HG03521 (cell line): ENCODE results near the gene PTPRM.

Experiments
- ATAC-seq: cut with Tn5 transposase; IDR thresholded peaks from one replicate; pipeline ENCODE4 v1.9.1; 2021; ENCODE audit warnings: mild to moderate bottlenecking, moderate library complexity; ENCODE audit not compliant: unreplicated experiment

Gene PTPRM

GRCh38 chr18:7886436-7886835, 319.3 kb downstream of the PTPRM start:
- ATAC-seq, result no peak

GRCh38 chr18:7889515-7889914, 322.4 kb downstream of the PTPRM start:
- no peak for ATAC-seq

DNA sequence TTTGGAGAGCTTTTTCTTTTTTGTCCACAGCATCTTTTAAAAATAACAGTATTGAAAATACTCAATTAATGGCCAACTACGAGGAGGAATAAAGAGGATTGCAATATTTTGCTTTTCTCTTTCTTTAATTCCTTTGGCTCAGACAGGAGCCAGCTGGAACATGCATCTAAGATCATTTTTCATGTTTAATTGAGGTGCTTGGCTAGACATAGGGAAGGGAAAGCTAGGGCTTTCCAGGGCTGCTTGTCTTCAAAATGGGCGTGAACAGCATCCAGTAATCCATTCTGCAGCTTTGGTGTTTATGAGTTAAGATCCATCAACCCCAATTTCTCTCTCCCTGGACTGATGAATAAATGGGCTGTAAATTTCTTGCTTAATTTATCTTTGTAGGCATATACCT, 323.0 kb downstream of the PTPRM start:
- no peak for ATAC-seq

DNA sequence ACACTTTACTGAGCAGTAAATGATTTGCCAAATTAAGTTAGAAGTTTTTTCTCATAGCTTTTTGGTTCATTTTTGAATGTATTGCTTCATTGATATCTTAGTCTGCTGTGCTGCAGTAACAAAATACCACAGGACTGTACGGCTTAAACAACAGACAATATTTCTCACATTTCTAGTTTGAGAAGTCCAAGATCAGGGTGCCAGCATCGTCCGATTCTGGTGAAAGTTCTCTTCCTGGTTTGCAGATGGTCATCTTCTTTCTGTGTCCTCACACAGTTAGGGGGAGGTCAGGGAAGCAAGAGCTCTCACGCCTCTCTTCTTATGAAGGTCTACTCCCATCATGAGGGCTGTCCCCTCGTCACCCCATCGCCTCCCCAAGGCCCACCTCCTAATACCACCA, 325.4 kb downstream of the PTPRM start:
- ATAC-seq, result no peak

- no peak for ATAC-seq
These were observed 327.5 kb downstream of the PTPRM start for GRCh38 chr18:7894592-7894991.

DNA sequence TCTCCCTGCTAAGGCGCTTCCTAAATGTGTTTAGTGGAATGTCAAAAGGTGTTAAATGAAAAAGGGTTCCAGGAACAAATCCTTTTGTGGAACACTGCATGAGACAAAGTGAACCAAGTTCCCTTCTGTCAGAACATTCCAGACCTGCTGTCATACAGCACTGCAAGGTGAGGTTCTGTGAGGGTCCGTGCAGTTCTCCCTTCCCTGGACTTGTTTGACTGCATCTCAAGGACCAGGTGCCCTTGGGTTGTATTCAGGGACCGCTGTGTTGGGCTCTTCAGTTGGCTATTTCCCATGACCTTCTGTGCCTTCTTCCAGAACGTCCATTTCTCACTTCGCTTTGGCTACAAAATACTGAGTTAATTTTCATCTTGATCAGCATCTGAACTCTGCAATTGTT, 328.2 kb downstream of the PTPRM start:
- no peak for ATAC-seq

GRCh38 chr18:7896161-7896560, 329.0 kb downstream of the PTPRM start:
- no peak for ATAC-seq

- no peak for ATAC-seq
These were observed 329.8 kb downstream of the PTPRM start for GRCh38 chr18:7896805-7897518.

DNA sequence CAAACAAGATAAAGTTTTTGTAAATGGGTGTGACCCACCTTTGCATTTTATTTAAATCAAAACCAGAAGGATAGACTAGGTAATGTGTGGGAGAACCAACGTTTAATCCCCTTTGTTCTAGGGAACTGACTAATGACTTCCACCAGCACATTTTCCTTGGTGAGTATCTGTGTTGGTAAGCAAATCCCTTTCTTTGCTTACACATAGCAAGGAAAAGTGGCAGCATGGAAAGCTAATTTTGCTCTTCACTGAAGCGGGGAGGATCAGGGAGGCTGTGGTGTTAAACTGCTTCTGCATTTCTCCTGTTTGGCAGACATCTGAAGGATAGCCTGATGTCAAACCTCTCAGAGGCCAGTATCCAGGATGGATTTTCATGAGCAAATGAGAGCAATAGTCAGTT, 331.1 kb downstream of the PTPRM start:
- ATAC-seq, result no peak

GRCh38 chr18:7899078-7899477, 332.0 kb downstream of the PTPRM start:
- ATAC-seq, result no peak

- no peak for ATAC-seq
These were observed 333.0 kb downstream of the PTPRM start for GRCh38 chr18:7900091-7900490.

DNA sequence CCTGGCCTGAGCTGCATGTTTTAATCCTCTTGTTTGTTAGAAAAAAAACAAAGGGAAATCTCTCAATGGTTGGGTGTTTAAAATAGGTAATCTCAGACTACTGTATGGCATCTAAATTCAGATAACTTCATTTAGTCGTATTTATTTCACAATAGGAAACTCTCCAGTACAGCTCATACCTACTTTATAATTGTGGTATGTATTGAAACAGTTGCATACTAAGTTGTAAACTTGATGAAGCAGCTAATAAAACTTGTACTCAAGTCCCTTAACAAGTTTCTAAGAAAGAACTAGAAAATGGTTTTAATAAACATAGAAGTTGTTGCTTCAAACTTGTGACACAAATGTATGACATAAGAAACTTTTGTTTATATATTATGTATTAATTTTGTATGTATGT, 334.5 kb downstream of the PTPRM start:
- ATAC-seq, result no peak

GRCh38 chr18:7902399-7902839, 335.3 kb downstream of the PTPRM start:
- no peak for ATAC-seq

- ATAC-seq, result no peak
These were observed 337.4 kb downstream of the PTPRM start for GRCh38 chr18:7904529-7904928.

GRCh38 chr18:7908681-7909299, 341.7 kb downstream of the PTPRM start:
- no peak for ATAC-seq

DNA sequence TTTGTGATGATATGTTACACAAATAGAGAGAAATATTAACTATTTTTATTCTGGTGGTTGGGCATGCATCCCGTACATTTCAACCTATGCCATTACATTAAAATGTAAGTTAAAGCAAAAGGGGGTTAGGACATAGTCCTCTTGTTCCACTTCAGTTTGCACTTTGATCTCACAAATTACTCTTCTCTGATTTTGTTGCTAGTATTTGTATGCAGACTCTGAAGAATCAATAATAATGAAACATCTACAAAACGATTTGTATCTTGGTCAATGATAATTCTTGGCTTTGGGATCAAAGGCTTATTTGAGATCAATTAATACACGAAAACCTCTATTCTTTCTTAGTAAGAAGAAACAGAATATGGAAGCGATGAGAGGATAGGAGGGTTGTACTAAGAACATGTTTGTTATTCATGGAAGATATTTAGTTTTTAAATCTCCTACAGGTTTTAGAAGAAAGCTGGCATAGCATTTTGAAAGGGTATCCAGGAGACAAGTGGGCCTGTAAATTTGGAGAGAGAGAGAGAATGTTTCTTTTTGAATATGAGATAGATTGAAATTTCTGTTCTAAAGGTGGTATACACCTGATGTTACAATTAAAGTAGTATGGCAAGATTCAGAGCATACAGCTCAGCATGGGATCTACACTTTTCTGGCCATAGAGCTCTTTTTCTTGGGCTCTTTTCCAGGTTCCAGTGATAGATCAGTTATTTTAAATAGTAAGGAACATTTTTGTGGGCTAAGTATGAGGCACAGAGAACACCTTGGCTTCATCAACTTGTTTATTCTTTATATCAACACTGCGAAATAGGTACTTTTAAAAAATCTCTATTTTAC, 347.9 kb downstream of the PTPRM start:
- no peak for ATAC-seq

DNA sequence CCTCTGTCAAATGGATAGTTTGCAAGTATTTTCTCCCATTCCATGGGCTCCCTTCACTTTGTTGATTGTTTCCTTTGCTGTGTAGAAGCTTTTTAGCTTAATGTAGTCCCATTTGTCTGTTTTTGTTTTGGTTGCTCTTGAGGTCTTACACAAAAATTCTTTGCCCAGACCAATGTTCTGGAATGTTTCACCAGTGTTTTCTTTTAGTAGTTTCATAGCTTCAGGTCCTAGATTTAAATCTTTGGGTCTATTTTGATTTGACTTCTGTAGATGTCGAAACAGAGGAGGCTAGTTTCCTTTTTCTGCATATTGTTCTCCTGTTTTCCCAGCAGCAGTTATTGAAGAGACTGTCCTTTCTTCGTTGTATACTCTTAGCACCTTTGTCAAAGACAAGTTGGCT, 351.6 kb downstream of the PTPRM start:
- ATAC-seq, result no peak

- no peak for ATAC-seq
These were observed 352.4 kb downstream of the PTPRM start for GRCh38 chr18:7919565-7919964.

- ATAC-seq, result no peak
These were observed 354.9 kb downstream of the PTPRM start for GRCh38 chr18:7921938-7922587.

DNA sequence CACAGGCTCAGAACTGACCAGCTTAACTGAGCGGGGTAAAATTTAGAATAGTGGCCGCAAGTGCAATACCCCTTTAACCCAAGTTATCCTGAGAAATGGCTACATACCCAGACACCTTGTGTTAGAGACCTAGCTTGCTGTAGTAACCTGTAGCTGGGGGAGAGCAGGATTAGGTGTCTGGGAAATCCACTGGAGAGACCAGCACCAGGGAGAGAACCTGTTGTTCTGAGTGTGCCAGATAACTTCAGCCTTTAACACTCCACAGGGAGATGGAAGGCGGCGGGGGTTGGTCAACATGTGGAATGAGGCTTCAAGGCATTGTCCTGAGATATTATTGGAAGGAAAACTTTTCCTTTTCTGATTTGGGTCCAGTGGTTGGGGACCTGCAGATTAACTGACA, 356.0 kb downstream of the PTPRM start:
- ATAC-seq, result no peak

- ATAC-seq, result no peak
These were observed 357.5 kb downstream of the PTPRM start for GRCh38 chr18:7924616-7925015.
